ENCODE results near the gene KIF13A.
"Not testable (repeated sequence)": the region's sequence is repeated elsewhere in the genome, so short reads cannot be mapped to it uniquely, and the experiment has no call there.

The KIF13A gene

GRCh38 chr6:17905611-17906592 is 81.5 kb downstream of the KIF13A start:
- no peak overlapping the region for H3K4me3 ChIP-seq (ENCODE audit: low read depth, low read length)

GRCh38 chr6:17904491-17905120 is 82.8 kb downstream of the KIF13A start:
- no peak overlapping the region for H3K4me3 ChIP-seq (ENCODE audit: low read depth, low read length)

GRCh38 chr6:17902974-17903373 is 84.5 kb downstream of the KIF13A start:
- H3K4me3 ChIP-seq (ENCODE audit: low read depth, low read length): no peak overlapping the region

- H3K4me3 ChIP-seq (ENCODE audit: low read depth, low read length): no peak overlapping the region
Observed at GRCh38 chr6:17901493-17901892, 85.9 kb downstream of the KIF13A start.

- no peak overlapping the region for H3K4me3 ChIP-seq (ENCODE audit: low read depth, low read length)
Observed at GRCh38 chr6:17900011-17900410, 87.4 kb downstream of the KIF13A start.

- H3K4me3 ChIP-seq (ENCODE audit: low read depth, low read length): no peak overlapping the region
Observed at GRCh38 chr6:17899491-17899890, 87.9 kb downstream of the KIF13A start.

- H3K4me3 ChIP-seq (ENCODE audit: low read depth, low read length): no peak overlapping the region
Observed at GRCh38 chr6:17897681-17898080, 89.8 kb downstream of the KIF13A start.

- H3K4me3 ChIP-seq (ENCODE audit: low read depth, low read length): no peak overlapping the region
Observed at GRCh38 chr6:17894905-17895304, 92.5 kb downstream of the KIF13A start.

- H3K4me3 ChIP-seq (ENCODE audit: low read depth, low read length): no peak overlapping the region
Observed at GRCh38 chr6:17894191-17894590, 93.2 kb downstream of the KIF13A start.

- H3K4me3 ChIP-seq (ENCODE audit: low read depth, low read length): no peak overlapping the region
Observed at GRCh38 chr6:17892097-17892686, 95.2 kb downstream of the KIF13A start.

GRCh38 chr6:17890309-17890708 is 97.1 kb downstream of the KIF13A start:
- H3K4me3 ChIP-seq (ENCODE audit: low read depth, low read length): no peak overlapping the region

- not testable (repeated sequence) for H3K4me3 ChIP-seq (ENCODE audit: low read depth, low read length)
Observed at GRCh38 chr6:17889777-17890176, 97.7 kb downstream of the KIF13A start.

GRCh38 chr6:17886891-17887290 is 100.5 kb downstream of the KIF13A start:
- no peak overlapping the region for H3K4me3 ChIP-seq (ENCODE audit: low read depth, low read length)

- H3K4me3 ChIP-seq (ENCODE audit: low read depth, low read length): no peak overlapping the region
Observed at GRCh38 chr6:17885889-17886576, 101.4 kb downstream of the KIF13A start.

GRCh38 chr6:17884498-17885478 is 102.6 kb downstream of the KIF13A start:
- H3K4me3 ChIP-seq (ENCODE audit: low read depth, low read length): no peak overlapping the region

- no peak overlapping the region for H3K4me3 ChIP-seq (ENCODE audit: low read depth, low read length)
Observed at GRCh38 chr6:17883665-17884497, 103.6 kb downstream of the KIF13A start.

GRCh38 chr6:17881085-17881858 is 106.2 kb downstream of the KIF13A start:
- H3K4me3 ChIP-seq (ENCODE audit: low read depth, low read length): no peak overlapping the region

- H3K4me3 ChIP-seq (ENCODE audit: low read depth, low read length): no peak overlapping the region
Observed at GRCh38 chr6:17879184-17879583, 108.3 kb downstream of the KIF13A start.
